ENCODE data around the gene PKHD1. TPM values are rescaled to one million over a fixed set of nuclear protein-coding genes. Genes with fewer than 3 reads are reported as not detected.

Gene PKHD1
- total and polyA plus RNA-seq, 2 experiments from 2014 or later = 0.47 to 3.3 TPM

GRCh38 chr6:52045033-52045432 is 42.4 kb downstream of the PKHD1 start:
- no peaks in the 10 kb centered on the region for H3K27me3 ChIP-seq
- H4K20me1 ChIP-seq (ENCODE audit: insufficient read depth, poor library complexity, severe bottlenecking) = no peaks in the 10 kb centered on the region
- 93% methylated on average over 5 of the region's 5 CpGs for WGBS (ENCODE audit: low lambda C conversion rate, missing lambda C conversion rate)
- no peak overlapping the region for H3K4me2 ChIP-seq
- H3K79me2 ChIP-seq = no peaks in the 10 kb centered on the region
- H3K27ac ChIP-seq = no peak overlapping the region
- DNase-seq (ENCODE audit: low spot score) = no peak
- TF ChIP-seq EZH2phosphoT487 (IDR thresholded peaks at IDR 0.05; ENCODE audit: low read depth, severe bottlenecking, unreplicated experiment) (no peak), CTCF (IDR thresholded peaks at IDR 0.05; ENCODE audit: poor library complexity) (no peak), EZH2 (IDR thresholded peaks at IDR 0.05; ENCODE audit: borderline replicate concordance) (no peak)
- no peaks in the 10 kb centered on the region for H3K4me1 ChIP-seq (ENCODE audit: insufficient read depth)
- no peaks in the 10 kb centered on the region for H3K9me3 ChIP-seq (ENCODE audit: low read depth)
- no peaks in the 10 kb centered on the region for H3K36me3 ChIP-seq (replicated peaks; ENCODE audit: insufficient read depth, low read depth)
- H3K4me3 ChIP-seq = no peak overlapping the region
- no peaks in the 10 kb centered on the region for H3K9me2 ChIP-seq (replicated peaks; ENCODE audit: insufficient read depth)
- H2AFZ ChIP-seq = no peak overlapping the region

- Histone ChIP-seq H3K27ac (no peak overlapping the region), H3K27me3 (no peaks in the 10 kb centered on the region), H3K9me2 (replicated peaks; ENCODE audit: insufficient read depth) (no peaks in the 10 kb centered on the region), H3K4me1 (ENCODE audit: insufficient read depth) (no peaks in the 10 kb centered on the region), H3K4me2 (no peak overlapping the region), H3K9me3 (ENCODE audit: low read depth) (no peaks in the 10 kb centered on the region), H3K79me2 (no peaks in the 10 kb centered on the region), H4K20me1 (ENCODE audit: insufficient read depth, poor library complexity, severe bottlenecking) (no peaks in the 10 kb centered on the region), H2AFZ (no peak overlapping the region), H3K4me3 (no peak overlapping the region), H3K36me3 (replicated peaks; ENCODE audit: insufficient read depth, low read depth) (no peaks in the 10 kb centered on the region)
- no peak for TF ChIP-seq EZH2phosphoT487 (IDR thresholded peaks at IDR 0.05; ENCODE audit: low read depth, severe bottlenecking, unreplicated experiment)
- no peak for TF ChIP-seq CTCF (IDR thresholded peaks at IDR 0.05; ENCODE audit: poor library complexity)
- no peak for TF ChIP-seq EZH2 (IDR thresholded peaks at IDR 0.05; ENCODE audit: borderline replicate concordance)
- 85% methylated on average over 2 of the region's 2 CpGs for WGBS (ENCODE audit: low lambda C conversion rate, missing lambda C conversion rate)
- DNase-seq (ENCODE audit: low spot score) = no peak
These were observed 45.1 kb downstream of the PKHD1 start for GRCh38 chr6:52042141-52042885.

GRCh38 chr6:52041134-52041533 is 46.3 kb downstream of the PKHD1 start:
- H3K27ac ChIP-seq = no peak overlapping the region

More at GRCh38 chr6:52041134-52041533, 46.3 kb downstream of the PKHD1 start:
- Histone ChIP-seq H2AFZ (no peak overlapping the region), H3K4me3 (no peak overlapping the region), H3K4me1 (ENCODE audit: insufficient read depth) (no peaks in the 10 kb centered on the region), H4K20me1 (ENCODE audit: insufficient read depth, poor library complexity, severe bottlenecking) (no peaks in the 10 kb centered on the region), H3K79me2 (no peaks in the 10 kb centered on the region), H3K9me2 (replicated peaks; ENCODE audit: insufficient read depth) (no peaks in the 10 kb centered on the region), H3K36me3 (replicated peaks; ENCODE audit: insufficient read depth, low read depth) (no peaks in the 10 kb centered on the region), H3K4me2 (no peak overlapping the region), H3K9me3 (ENCODE audit: low read depth) (no peaks in the 10 kb centered on the region), H3K27me3 (no peaks in the 10 kb centered on the region)
- TF ChIP-seq EZH2 (IDR thresholded peaks at IDR 0.05; ENCODE audit: borderline replicate concordance) (no peak), CTCF (IDR thresholded peaks at IDR 0.05; ENCODE audit: poor library complexity) (no peak), EZH2phosphoT487 (IDR thresholded peaks at IDR 0.05; ENCODE audit: low read depth, severe bottlenecking, unreplicated experiment) (no peak)
- no peak for DNase-seq (ENCODE audit: low spot score)

Measured in hepatocyte (in vitro differentiated cells).